AG20443 (cell line): ENCODE results near the gene SDHAF3.
"Not testable (repeated sequence)": the region's sequence is repeated elsewhere in the genome, so short reads cannot be mapped to it uniquely, and the experiment has no call there.

ENCODE experiments used
- DNase-seq: peaks from one replicate; pipeline ENCODE4 v3.0.0; 2012; ENCODE audit warnings: low spot score, mixed read lengths

Gene SDHAF3

DNA sequence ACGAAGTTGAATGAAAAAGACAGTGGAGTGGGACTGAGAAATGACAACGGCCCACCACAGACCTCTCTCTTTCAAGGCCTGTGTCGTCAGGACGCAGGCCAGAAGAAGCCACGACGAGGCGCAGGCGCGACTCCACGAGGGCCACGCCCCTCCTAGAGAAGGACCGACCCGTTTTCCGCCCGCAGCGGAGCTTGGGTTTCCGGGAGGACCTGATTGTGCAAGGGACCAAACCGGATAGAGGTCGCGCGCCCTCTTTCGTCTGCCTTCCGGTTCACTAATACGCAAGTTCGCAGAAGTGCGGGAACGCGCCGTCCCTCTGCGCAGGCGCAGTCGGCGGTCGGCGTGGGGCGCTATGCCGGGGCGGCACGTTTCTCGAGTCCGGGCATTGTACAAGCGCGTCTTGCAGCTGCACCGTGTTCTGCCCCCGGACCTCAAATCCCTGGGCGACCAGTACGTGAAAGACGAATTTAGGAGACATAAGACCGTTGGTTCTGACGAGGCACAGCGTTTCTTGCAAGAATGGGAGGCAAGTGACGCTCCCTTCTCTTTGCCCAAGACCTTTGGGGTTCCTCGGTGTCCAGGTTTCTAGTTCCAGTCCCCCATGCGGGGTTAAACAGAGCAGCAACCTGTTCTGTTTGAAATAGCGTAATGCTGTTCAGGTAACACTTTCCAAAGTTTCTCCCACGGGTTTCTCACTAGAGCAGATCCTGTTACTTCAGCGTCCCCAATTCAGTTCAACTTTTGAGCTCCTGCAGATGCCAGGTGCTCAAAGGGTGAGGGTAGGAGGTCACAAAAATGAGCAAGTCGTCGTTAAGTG is at the start of gene SDHAF3:
SDHAF3 (plus strand) TSS at position 327 of the 817 bp plus-strand sequence; CDS start at position 353, 26 bp downstream.
- DNase-seq, result peak; percentile 99

DNA sequence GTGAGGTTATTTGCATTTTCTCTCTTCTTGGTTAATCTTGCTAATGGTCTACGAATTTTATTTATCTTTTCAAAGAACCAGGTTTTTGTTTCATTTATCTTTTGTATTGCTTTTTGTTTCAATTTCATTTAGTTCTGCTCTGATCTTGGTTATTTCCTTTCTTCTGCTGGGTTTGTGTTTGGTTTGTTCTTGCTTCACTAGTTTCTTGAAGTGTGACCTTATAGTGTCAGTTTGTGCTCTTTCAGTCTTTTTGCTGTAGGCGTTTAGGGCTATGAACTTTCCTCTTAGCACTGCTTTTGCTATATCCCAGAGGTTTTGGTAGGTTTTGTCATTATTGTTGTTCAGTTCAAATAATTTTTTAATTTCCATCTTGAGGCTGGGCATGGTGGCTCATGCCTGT is 45.5 kb upstream of the SDHAF3 start:
- DNase-seq, result not testable (repeated sequence)

DNA sequence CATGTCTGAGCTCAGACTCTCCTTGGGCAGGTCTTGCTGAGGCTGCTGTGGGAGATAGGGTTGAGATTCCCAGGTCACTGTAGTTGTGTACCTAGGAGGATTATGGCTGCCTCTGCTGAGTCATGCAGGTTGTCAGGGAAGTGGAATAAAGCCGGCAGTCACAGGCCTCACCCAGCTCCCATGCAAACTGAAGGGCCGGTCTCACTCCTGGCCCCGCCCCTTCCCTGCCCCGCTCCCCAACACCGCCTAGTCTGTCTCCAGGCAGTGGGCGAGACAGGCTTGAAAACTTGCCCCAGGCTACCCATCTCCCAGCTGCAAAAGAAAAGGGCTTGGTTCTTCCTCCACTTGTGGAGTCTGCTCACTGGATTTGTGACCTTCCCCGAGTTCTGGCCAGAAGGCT is 41.6 kb upstream of the SDHAF3 start:
- no peak for DNase-seq

DNA sequence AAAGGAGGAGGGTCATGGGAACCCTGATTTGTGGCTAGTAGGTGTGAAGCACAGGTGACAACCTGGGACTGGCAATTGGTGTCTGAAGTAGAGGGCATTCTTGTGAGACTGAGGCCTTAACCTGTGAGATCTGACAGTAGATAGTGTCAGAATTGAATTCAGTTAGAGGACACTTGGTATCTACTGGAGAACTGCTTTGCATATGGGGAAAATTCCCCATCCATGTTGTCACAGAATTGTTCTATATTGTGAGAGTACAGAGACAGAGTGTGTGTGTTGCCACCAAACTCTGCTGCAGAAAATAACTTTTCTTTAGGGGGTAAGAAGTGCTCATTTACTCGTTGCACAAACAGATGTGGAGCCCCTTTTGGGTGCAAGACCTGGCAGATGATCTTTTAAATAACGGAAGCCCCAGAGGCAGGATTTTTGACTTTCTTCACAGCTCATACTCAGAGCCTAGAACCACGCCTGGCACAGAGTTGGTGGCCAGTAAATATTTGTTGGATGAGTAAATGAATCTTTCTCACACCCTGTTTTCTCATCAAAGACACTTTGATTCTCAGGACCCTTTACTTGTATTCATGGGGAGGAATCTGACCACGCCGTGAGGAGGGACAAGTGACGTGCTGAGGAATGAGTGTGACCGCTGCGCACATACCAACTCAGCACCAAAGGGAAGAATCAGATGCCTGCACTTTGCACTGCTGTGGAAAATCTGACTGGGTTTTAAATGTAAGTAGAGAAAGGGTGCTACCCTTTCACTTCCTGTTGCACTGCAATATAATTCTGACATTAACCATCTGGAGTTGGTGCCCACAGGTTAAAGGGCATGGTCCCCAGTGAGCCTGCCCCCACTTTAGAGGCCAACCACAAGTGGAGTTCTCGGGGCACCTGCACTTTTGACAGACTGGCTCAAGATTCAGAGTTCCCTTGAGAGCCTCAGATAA is 39.2 kb upstream of the SDHAF3 start:
- no peak for DNase-seq

DNA sequence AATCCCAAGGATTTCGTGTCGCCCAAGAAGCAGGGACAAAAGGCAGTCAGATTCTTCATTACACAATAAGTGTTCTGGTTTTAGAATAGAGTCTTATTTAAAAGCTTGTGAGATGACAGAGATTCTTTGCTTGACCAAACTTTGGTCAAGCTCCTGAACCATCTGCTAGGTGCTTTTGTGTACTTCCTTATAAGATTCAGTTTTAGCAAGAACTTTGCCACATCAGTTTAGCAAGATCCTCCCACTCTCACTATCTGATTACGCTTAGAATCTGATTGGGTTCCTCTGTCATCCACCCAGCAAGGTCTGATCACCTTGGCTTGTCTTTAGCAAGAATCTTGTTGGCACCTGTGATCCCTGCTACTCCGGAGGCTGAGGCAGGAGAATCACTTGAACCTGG is 38.2 kb upstream of the SDHAF3 start:
- DNase-seq, result no peak

DNA sequence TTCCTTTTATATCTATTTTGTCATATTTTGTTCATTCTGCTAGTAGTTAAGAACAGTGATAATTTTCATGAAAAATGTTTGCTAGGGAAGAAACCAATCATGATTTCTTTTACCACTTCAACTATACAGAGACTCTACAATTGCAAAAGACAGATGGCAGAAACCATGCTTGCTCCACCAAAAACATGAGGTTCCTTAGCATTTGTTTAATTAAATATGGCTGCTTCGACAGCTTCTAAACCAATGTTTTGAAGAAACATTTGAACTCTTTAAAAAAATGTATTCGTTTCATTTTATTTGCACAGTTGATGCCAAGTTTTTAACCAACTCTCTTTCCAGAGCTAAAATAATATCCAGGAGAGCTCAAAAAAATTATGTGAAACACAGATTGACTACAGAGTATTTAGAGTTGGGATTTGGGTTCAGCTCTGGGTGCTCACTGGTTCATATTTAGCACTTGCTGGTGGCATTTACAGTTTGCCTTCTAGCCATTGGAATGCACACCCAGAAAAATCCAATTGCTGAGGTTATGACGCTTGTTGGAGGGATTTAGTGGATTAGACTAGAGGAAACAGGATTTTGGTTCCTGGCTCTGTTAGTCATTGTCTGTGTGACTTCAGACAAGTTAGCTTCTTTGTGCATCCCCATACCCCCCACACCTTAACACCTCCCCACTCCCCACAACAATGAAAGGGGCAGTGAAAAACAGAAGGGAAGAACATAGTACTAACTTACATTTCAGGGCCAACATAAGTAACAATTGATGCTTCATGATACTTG is 35.8 kb upstream of the SDHAF3 start:
- no peak for DNase-seq

DNA sequence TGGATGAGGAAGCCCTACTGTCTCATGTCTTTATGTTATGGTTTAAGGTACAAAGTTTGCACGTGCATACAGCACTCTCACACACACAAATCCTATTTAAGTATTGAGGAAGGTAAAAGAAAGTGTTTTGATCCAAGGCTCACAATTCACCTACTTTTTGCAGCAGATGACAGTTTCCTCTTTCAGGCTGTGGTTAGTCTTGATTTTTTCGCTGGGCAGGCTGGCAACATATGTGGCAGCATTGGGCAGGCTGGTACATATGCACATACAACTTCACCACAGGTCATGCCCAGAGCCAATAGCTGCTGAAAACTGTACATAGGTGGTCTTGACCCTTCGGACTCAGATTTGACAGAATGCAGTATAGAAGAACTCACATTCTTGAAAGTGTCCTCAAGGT is 29.1 kb upstream of the SDHAF3 start:
- DNase-seq, result no peak

DNA sequence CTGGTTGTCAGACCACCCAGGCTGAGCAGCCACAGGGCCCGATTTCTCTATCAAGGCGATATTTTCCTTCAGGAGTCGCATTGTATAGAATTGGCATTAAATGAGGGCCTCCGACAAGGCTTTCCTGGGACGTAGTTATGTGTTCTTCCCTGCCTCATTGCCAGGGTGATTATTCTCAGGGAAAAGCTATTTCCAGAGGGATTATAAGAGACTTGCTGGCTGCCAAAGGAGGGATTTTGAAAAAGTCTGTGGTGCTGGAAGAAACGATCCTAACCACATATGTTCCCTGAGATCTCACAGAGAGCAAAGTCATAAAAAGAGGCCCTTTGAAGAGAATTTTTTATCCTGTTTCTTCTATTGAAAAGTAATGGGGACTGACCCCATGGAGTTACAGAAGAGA is 27.7 kb upstream of the SDHAF3 start:
- no peak for DNase-seq

DNA sequence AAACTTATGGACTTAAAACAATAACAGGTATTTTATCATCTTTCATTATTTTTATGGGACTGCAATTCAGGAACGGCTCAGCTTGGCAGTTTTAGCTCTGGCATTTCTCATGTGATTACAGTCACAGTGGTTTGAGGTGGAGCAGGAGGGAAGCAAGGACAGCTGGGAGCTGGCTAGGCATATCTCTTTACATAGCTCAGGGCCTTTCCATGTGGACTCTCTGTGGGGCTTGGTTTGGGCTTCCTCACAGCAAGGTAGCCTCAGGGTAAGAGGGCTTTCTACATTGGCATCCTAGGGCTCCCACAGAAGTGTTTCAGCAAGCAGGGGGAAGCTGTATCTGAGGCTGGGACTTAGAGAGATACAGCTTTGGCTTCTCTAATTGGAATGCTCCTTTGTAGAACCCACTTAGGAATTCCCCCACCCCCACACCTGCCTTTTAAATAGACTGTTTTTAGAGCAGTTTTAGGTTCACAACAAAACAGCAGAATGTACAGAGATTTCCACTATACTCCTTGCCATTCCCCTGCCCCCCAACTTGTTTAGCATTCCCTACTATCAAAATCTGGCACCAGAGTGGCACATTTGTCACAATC is 26.6 kb upstream of the SDHAF3 start:
- no peak for DNase-seq

DNA sequence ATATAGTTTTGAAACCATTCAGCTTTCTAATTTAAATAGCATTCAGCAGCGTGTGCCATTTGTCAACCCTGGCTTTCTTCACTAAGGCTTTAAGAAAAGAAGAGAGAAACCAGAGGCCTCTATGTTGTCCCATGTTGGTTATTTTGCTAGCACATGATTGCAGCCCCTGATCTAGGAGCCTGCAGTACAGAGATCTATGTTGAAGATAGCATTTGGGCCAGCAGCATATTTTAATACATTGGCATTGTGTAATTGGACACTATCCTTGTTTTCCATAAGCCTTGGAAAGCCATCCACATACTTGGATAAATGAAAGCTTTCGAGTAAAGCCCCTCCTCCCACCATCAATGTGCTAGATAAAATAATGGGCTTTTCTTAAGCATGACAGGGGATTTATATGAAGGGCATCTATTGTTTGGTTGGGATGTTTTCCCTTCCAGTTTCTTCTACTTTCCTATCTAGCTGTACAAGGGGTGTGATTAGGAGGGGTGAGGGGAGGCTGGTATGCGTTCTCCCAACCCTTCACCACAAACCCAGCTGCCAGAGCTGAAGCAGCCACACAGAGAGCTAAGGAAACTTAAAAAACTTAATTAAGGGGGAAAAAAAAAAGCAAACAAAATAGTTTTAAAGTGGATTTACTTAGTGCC is 23.1 kb upstream of the SDHAF3 start:
- no peak for DNase-seq

DNA sequence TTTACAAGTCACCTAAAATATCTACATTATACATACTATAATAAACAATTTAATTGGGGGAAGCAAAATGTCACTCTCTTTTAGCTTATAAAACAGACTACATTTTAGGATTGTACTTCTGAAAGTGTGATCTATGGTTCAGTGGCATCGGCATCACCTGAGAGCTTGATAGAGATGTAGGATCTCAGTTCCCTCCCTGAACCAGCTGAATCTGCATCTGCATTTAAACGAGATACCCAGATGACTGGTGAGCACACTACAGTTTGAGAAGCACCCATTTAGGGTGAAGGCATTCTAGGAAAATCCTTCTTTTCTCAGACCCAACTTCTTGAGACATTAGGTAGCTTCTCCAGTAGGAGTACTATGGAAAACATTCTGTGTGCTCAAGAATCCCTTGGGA is 21.5 kb upstream of the SDHAF3 start:
- DNase-seq, result no peak

DNA sequence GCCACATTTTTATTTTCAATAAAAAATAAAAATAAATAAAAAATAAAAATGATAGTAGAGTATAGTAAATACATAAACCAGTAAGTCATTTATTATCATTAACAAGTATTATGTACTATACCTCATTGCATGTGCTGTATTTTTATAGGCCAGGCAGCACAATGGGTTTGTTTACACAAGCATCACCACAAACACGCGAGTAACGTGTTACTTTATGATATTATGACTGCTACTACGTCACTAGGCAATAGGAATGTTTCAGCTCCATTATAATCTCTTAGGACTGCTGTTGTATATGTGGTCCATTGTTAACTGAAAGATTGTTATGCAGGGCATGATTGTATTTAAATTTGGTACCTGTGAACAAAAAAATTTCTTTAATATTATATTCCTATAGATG is 20.8 kb upstream of the SDHAF3 start:
- no peak for DNase-seq

DNA sequence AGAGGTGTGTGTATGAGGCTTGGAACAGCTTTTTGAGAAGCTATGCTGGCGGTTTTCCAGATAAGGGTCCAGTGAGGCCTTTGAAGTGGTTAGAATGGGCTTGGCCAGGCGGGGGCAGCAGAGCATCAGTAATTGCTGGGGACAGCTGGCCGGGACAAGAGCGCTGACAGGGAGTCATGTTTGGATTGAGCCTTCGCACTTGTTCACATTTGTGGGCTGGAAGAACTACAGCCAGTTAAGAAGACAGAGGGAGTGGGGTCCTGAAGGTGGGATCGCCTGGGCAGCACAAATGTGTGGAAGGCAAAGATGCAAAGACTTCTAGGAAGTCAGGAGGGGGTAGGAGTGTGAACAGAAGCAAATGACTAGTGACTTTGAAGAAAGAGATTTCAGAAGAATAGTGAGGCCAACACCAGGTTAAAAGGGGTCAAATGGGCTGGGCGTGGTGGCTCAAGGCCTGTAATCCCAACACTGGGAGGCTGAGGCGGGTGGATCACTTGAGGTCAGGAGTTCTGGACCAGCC is 12.7 kb upstream of the SDHAF3 start:
- peak; percentile 76 for DNase-seq

DNA sequence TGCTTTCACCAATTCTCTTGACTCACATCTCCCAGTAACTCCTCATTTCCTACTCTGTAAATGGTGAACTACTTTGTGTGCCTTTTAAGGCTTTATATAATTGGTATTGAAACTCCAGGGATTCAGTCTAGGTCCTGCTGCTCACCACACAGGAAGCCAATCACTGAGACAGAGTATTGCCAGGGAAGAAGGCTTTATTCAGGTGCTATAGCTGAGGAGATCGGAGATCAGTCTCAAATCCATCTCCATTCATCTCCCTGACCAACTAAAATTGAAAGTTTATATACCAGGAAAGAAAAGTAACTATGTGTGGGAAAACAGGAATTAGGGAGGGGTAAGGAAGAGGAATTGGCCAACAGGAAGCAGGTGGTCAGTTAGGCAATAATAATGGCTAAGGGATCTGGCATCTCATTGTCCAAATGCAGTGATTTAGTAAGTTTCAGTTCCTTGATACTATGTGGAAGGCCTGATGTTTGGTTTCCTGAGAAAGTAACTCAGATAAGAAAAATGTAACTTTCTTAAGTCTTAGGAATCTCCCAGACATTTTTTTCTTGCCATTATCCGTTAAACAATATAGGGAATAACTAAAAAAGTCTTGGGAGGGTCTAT is 10.2 kb upstream of the SDHAF3 start:
- no peak for DNase-seq

DNA sequence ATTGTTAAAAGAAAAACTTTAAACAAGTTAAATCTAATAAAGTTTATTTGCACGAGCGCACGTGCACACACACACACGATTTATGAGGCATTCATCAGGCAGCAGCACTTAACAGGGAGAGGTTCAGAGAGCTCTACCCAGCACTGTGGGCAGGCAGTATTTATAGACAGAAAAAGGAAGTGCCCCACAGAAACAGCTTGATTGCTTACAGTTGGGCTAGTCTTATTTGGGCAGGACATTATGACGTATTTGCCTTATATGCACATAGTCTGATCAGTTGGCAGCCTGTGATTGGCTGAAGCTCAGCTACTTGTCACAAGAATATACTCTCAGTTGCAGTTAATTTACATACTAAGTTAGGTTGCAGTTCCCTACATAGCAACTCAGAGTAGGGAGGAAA is 1.2 kb upstream of the SDHAF3 start:
- DNase-seq, result no peak

DNA sequence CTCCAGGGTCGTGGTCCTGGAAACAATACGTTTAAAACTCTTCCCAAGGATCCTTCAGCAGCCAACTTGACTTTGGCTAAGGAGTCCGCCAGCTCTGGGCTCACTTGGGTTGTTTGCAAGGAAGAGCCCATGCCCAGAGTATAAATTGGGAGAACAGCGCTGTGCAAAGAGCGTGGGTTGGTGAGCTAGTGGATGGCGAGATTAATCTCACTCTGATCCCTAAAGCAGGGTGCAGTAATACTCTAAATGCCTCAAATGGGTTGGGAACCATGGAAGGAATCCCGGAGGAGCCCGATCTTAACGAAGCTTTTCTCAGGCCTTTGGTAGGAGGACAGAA is 495 bp upstream of the SDHAF3 start:
- no peak for DNase-seq

DNA sequence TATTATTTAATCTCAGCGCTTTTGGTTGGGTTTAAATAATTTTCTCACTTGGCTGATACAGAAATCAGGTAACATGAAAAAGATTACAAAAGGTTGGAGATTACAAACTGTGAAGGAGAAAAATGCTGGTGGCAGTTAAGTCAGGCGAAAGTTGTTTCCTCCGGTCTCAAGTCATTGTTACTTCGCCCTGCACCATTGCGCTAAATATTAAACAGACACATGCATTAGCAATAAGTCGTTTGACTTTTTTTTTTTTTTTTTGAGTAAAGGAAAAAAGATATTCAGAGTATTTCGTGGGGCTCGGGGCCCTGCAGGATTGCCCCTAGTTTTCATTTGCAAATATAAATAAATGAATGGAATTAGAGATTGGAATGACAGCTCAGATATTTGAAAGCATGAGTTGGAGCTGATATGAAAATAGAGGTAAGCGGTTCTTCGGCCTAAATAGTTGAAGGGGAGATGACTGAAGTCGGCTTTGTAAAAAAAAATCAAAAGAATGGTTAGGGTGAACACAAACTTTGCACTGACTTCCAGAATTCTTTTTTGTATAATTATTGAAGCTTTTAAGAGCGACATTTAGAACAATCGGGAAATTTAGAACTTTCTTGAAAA is 914 bp downstream of the SDHAF3 start:
- DNase-seq, result no peak

DNA sequence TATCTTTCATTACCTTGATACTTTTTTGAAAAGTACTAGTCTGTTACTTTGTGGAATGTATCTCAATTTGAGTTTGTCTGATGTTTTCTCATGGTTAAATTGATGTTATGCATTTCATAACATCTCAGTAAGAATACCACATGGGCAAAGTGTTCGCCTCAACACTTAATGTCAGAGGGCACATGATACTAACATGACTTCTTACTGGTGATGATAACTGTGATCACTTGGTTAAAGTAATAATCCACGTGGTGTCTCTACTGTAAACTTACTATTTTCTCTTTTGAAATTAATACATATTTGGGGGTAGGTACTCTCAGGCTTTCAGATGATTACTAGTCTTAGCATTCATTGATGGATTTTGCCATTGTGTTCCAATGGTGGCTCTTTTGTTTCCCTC is 2.2 kb downstream of the SDHAF3 start:
- no peak for DNase-seq

DNA sequence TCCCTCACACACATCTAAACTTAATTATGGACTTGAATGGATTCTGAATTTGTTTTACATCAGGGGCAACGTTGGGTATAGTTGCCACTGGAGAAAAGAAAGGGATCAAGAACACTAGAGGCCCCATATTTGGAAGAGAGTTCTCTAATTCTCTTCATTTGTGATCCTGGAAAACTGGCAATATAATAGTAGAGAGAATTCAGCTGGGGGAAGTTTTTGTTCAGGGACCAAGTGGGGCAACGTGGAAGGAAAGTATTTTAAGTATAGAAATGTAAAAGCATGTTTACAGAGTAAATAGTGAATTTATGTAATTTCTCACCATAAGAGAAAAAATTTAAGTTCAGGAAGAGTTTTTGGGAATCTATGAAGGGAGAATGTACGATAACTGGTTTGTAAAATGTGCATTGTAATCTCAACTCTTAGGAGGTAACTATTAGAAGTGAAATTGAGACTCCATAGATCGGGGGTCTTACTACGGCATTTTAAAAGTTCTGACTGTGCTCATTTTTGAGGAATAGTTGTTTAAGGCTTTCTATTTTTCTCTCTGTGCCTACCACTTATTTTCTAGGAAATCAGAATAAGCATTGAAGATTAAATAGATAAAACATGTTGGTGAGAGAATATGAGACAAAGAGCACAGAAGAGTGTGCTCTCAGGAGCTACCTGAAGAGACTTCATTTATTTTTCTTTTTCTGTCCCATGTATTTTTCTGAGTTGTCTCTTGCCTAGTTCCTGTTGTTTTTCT is 3.4 kb downstream of the SDHAF3 start:
- DNase-seq, result no peak

DNA sequence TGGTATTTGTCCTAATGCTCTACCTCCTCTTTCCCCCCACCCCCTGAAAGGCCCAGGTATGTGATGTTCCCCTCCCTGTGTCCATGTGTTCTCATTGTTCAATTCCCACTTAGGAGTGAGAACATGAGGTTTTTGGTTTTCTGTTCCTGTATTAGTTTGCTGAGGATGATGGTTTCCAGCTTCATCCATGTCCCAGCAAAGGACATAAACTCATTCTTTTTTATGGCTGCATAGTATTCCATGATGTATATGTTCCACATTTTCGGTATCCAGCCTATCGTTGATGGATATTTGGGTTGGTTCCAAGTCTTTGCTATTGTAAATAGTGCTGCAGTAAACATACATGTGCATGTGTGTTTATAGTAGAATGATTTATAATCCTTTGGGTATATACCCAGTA is 5.6 kb downstream of the SDHAF3 start:
- not testable (repeated sequence) for DNase-seq
